Thoracic aorta (tissue), 2 donors: ENCODE measurements around the gene GNB1L. TPM values are rescaled to one million over a fixed set of nuclear protein-coding genes. Genes with fewer than 3 reads are reported as not detected.

Experiments
- ATAC-seq: fragments of 150-250 bp; one replicate; pipeline ENCODE4 v1.8.0; 2017; ENCODE audit warnings: low read depth; ENCODE audit not compliant: insufficient number of reproducible peaks, low FRiP score
- DNase-seq: peaks from one replicate; pipeline ENCODE4 v3.0.0-alpha.2; 2020; ENCODE audit warnings: low spot score
- H3K27ac ChIP-seq, 2 donors: fragments of 200-600 bp; sonication (generic); 1 replicate in 1 of 2; 2 replicates in 1 of 2; pipeline ENCODE4 v1.5.1; 2016; ENCODE audit warnings: mild to moderate bottlenecking in 2 of 2, moderate library complexity in 2 of 2
- H3K27me3 ChIP-seq: fragments of 200-600 bp; sonication (generic); replicated peaks from 2 replicates; pipeline ENCODE4 v1.6.0; 2016; ENCODE audit warnings: mild to moderate bottlenecking; ENCODE audit not compliant: insufficient read depth
- H3K36me3 ChIP-seq: fragments of 200-600 bp; sonication (generic); one replicate; pipeline ENCODE4 v1.5.1; 2016
- H3K4me1 ChIP-seq, 2 donors: fragments of 200-600 bp; sonication (generic); 1 replicate in 1 of 2; 2 replicates in 1 of 2; pipeline versions ENCODE4 v1.5.1 to v1.6.0; 2016; ENCODE audit warnings: low read depth in 2 of 2, mild to moderate bottlenecking in 1 of 2; ENCODE audit not compliant: control insufficient read depth in 1 of 2
- H3K4me3 ChIP-seq: fragments of 200-600 bp; sonication (generic); 2 replicates; pipeline ENCODE4 v1.5.1; 2016; ENCODE audit warnings: mild to moderate bottlenecking
- H3K9me3 ChIP-seq: fragments of 200-600 bp; sonication (generic); 2 replicates; pipeline ENCODE4 v1.5.1; 2016
- CTCF ChIP-seq: fragments of 200-600 bp; sonication (generic); IDR thresholded peaks from one replicate; pipeline ENCODE4 v1.5.1; 2019; ENCODE audit warnings: antibody characterized with exemption
- total RNA-seq, 2 donors: library from RNA; depleted of rRNA; stranded (reverse); fragments of >200 nt; gene quantifications; one replicate each; pipeline versions ENCODE4 v1.1.0 to v1.2.3, GENCODE V29; 2016

Gene GNB1L
- total RNA-seq, 2 donors from 2014 or later: 2.3 to 7.7 TPM

DNA sequence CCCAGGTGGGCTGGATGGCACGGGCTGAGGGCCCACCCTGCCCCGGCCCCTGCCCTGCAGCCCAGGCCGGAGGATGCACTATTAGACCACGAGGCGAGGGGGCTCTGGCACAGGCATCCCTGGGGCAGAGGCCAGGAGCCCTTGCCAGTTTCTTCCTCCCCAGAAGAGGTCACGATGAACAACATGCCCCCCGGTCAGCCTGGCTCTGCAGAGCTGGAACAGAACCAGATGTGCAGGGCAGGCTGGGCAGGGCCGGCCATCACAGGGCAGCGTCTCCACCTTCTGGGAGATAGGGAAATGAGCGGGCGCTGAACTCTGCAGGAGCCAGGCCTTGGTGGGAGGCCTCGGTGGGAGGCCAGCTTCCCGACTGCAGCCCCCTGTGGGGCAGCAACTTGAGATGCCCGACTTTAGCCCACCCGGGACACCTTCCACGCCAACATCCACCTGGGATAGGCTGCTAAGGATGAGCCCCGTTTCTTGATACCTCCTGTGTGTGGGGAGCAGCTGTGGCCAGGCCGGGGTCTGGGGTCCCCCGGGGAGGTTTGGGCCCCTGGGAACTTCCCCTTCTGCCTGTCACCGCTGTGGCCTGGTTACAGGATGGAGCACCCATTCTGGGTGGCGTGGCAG is 21.8 kb upstream of the GNB1L start:
- DNase-seq: no peak
- Histone ChIP-seq H3K4me3 (peak overlapping the region; percentile 23), H3K9me3 (no peaks in the 10 kb centered on the region), H3K27me3 (no peaks in the 10 kb centered on the region), H3K27ac (peak overlapping the region; percentile 38 to 50), H3K36me3 (peaks cover 5% of the 10 kb centered on the region), H3K4me1 (peaks cover 15 to 41% of the 10 kb centered on the region in 2 donors)
- TF ChIP-seq CTCF: no peak
- ATAC-seq: no peak

DNA sequence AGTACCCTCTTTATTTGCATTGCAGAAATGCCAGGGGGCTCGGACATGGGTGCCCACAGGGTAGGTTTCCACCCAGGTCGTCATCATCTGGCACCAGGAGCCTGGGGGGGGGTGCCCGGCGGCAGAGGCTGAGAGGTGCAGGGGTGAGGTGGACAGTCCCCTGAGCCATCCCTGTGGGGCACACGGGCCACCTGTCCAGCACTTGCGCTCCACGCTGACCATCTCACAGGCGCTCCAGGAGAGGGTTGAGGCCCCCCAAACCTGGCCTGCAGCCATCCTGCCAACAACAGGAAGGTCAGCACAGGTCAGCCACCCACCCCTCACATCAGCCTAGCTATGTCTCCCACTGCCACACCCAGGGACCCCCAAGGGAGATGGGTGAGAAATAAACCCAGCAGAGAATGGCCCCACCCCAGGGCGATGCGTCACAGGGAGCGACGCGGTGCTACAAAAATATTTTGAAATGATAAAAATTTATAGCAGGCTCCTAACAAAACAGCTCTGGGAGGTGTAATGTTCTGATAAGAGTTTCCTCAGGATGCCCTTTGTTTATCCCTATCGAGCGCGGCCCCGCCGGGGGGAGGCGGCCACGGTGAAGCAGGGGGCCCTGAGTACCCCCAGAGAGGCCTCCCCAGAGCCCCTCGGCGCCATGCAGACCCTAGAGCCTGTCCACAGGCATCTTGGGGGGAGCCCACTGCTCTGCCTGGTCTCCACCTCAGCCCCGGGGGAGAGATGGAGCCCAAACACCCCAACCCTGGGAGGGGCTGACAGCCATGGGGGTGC is 21.0 kb upstream of the GNB1L start:
- no peak for DNase-seq
- H3K4me3 ChIP-seq: peak overlapping the region; percentile 23
- no peaks in the 10 kb centered on the region for H3K27me3 ChIP-seq
- H3K9me3 ChIP-seq: no peaks in the 10 kb centered on the region
- ATAC-seq: no peak
- H3K27ac ChIP-seq: peak overlapping the region; percentile 44 to 50
- H3K4me1 ChIP-seq: peaks cover 15 to 34% of the 10 kb centered on the region in 2 donors
- TF ChIP-seq CTCF: no peak
- H3K36me3 ChIP-seq: peaks cover 5% of the 10 kb centered on the region

DNA sequence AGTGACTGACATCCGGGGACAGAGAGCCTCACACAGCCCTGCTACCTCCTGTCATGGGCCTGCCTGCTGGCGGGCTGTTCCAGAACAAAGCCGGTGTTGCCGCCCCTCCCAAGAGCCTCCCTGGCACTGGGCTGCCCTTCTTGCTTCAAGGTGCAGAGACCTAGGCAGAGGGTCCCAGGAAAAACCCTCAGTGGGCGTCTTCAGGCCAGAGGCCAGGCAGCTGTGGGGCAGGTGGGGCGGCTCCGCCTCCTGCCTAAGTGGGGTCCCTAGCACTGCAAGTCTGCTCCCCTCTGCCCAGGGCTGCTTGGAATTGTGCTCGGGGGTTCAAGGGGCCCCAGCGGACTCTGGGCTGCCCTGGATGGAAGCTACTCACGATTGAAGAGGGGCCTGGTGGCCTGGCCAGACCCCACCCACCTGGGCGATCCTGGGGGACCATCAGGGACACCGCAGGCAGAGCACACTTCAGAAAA is 20.4 kb upstream of the GNB1L start:
- Histone ChIP-seq H3K4me1 (peaks cover 15 to 29% of the 10 kb centered on the region in 2 donors), H3K27ac (peak overlapping the region; percentile 44 to 50), H3K27me3 (no peaks in the 10 kb centered on the region), H3K9me3 (no peaks in the 10 kb centered on the region), H3K4me3 (no peak overlapping the region), H3K36me3 (peaks cover 5% of the 10 kb centered on the region)
- no peak for TF ChIP-seq CTCF
- no peak for DNase-seq
- no peak for ATAC-seq

- DNase-seq: no peak
- peak overlapping the region; percentile 44 to 50 for H3K27ac ChIP-seq
Measured at GRCh38 chr22:19874307-19875060, 19.8 kb upstream of the GNB1L start.

More at GRCh38 chr22:19874307-19875060, 19.8 kb upstream of the GNB1L start:
- Histone ChIP-seq H3K27me3 (no peaks in the 10 kb centered on the region), H3K4me3 (no peak overlapping the region), H3K4me1 (peaks cover 15 to 29% of the 10 kb centered on the region in 2 donors), H3K36me3 (peaks cover 5% of the 10 kb centered on the region), H3K9me3 (no peaks in the 10 kb centered on the region)
- no peak for TF ChIP-seq CTCF
- ATAC-seq: no peak
